ENCODE measurements around the gene CHRNB1. TPM values are rescaled to one million over a fixed set of nuclear protein-coding genes. Genes with fewer than 3 reads are reported as not detected.

Gene CHRNB1
- total and polyA plus RNA-seq, 5 donors: 11.4 to 16.1 (median 13.2) TPM

DNA sequence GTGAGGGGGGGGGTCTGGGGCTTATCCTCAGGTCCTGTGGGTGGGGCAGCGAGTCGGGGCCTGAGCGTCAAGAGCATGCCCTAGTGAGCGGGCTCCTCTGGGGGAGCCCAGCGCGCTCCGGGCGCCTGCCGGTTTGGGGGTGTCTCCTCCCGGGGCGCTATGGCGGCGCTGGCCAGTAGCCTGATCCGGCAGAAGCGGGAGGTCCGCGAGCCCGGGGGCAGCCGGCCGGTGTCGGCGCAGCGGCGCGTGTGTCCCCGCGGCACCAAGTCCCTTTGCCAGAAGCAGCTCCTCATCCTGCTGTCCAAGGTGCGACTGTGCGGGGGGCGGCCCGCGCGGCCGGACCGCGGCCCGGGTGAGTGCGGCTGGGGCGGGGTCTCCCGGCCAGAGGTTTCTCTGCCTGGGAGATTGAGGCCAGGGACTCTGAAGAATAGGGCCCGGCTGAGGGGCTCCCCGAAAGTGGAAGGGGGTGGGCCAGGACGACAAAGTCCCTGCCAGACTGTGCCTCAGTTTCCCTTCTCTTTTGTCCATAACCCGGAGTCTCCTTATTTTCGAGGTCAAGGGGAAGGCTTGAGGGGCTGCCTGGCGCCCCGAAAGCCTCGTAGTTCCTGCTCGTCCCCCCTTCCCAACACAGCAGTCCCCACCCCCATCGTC lies 5.3 kb upstream of the CHRNB1 start, which contains the start of gene FGF11:
TSS of gene FGF11 (plus strand) at position 51 of the 651 bp plus-strand sequence. CDS start at position 160, 109 bp downstream.
- ATAC-seq (no peak), DNase-seq (peak in 2 of 3 donors; percentile 63 to 66)
- intact Hi-C loops (cut with DNase I): loop anchor here (5.0 to 10.0 kb wide), 5 partner anchors 38 to 125 kb away; partner anchors contain the start of genes TMEM95 (in 3 of the 4), KCTD11 (in 2 of the 4), ZBTB4 (in 2 of the 4) and SENP3 (in 1 of the 4)
- Histone ChIP-seq H3K4me3 (ENCODE audit: low read length) (peak within 1 kb of the TSS; percentile 51), H3K27me3 (ENCODE audit: control insufficient read depth, insufficient read depth) (no peaks in the 10 kb centered on the region), H3K4me1 (ENCODE audit: control insufficient read depth, insufficient read depth, low read length) (no peaks in the 10 kb centered on the region), H3K9me3 (ENCODE audit: control insufficient read depth, low read length) (no peaks in the 10 kb centered on the region), H3K27ac (ENCODE audit: low read length) (peak within 1 kb of the TSS; percentile 77)
- 1% methylated on average over 50 of the region's 50 CpGs for WGBS

DNA sequence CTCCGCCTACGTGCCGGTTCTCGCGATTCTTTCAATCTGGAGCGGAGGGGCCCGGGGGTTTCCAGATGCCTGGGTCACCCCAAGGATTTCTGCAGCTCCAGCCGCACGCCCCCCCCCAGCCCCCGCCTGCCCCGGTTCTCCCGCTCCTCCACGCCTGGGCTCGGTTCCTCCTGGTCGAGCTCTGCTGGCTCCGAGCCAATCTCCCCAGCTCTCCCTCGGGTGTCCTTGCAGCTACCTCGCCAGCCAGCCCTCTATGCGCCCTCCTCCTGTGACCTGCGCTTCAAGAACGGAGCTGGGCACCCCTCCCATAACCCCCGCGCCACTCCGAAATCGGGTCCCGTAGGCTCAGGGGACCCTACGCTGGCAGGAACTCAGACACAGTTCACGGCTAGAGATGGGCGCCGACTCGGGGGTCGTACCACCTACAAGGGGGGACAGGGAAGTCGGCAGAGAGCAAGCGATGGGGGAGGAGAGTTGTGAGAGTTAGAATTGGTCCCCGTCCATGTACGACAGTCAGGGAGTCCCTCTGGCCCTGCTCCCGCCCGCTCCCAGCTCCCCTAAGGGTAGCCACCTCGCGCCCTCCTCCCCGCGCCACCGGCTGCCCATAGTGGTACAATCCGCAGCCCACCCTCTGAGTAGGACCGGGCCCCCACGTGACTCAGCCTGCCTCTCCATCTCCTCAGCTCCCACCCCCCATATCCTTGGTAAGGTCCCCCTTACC lies 4.6 kb upstream of the CHRNB1 start:
- 3% methylated on average over 46 of the region's 46 CpGs for WGBS
- Histone ChIP-seq H3K4me1 (ENCODE audit: control insufficient read depth, insufficient read depth, low read length) (no peaks in the 10 kb centered on the region), H3K4me3 (ENCODE audit: low read length) (peak overlapping the region; percentile 51), H3K27ac (ENCODE audit: low read length) (peak overlapping the region; percentile 65), H3K27me3 (ENCODE audit: control insufficient read depth, insufficient read depth) (no peaks in the 10 kb centered on the region), H3K9me3 (ENCODE audit: control insufficient read depth, low read length) (no peaks in the 10 kb centered on the region)
- intact Hi-C loops (cut with DNase I): no loop called here
- peak; percentile 72 to 89 (median 87) for DNase-seq
- ATAC-seq: peak; percentile 0 to 1

DNA sequence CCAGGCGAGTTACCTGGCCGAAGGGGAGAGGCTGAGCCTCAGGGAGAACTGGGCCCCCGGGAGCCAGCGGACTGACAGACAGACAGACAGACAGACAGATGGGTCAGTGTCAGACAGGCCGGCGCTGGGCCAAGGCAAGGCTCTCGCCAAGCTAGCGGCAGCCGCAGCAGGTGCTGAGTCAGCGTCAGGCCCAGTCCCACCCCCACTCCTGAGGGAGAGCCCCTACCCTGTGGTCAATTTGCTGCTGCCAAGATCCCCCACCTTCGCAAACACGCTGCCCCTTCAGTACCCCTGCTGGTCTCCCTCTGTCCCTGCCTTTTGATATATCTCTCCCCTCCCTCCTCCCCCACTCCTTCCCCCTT lies 4.0 kb upstream of the CHRNB1 start:
- intact Hi-C loops (cut with DNase I): no loop called here
- Histone ChIP-seq H3K9me3 (ENCODE audit: control insufficient read depth, low read length) (no peaks in the 10 kb centered on the region), H3K27ac (ENCODE audit: low read length) (peak overlapping the region; percentile 65), H3K4me3 (ENCODE audit: low read length) (peak overlapping the region; percentile 51), H3K4me1 (ENCODE audit: control insufficient read depth, insufficient read depth, low read length) (no peaks in the 10 kb centered on the region), H3K27me3 (ENCODE audit: control insufficient read depth, insufficient read depth) (no peaks in the 10 kb centered on the region)
- 8% methylated on average over 12 of the region's 12 CpGs for WGBS
- ATAC-seq: peak; percentile 1 to 4
- peak; percentile 68 to 88 (median 84) for DNase-seq

DNA sequence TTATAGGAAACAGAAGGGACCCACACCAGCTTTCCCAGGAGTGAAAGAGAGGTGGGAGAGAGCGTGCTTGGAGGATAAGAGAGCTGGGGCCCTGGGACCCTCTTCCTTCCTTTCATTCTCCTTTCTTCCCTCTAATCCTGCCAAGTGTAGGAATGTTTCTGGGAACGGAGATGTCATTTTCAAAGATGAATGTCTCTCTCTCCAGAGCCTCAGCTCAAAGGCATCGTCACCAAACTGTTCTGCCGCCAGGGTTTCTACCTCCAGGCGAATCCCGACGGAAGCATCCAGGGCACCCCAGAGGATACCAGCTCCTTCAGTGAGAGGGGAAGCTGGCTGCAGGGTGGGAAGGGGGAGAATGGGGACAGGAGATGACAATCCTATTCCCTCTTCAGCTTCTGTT lies 3.6 kb upstream of the CHRNB1 start:
- intact Hi-C loops (cut with DNase I): no loop called here
- no peak for ATAC-seq
- no peaks in the 10 kb centered on the region for H3K4me1 ChIP-seq (ENCODE audit: control insufficient read depth, insufficient read depth, low read length)
- peak in 2 of 3 donors; percentile 18 to 41 for DNase-seq
- no peaks in the 10 kb centered on the region for H3K27me3 ChIP-seq (ENCODE audit: control insufficient read depth, insufficient read depth)
- H3K4me3 ChIP-seq (ENCODE audit: low read length): no peak overlapping the region
- 58% methylated on average over 7 of the region's 7 CpGs for WGBS
- no peaks in the 10 kb centered on the region for H3K9me3 ChIP-seq (ENCODE audit: control insufficient read depth, low read length)
- no peak overlapping the region for H3K27ac ChIP-seq (ENCODE audit: low read length)

DNA sequence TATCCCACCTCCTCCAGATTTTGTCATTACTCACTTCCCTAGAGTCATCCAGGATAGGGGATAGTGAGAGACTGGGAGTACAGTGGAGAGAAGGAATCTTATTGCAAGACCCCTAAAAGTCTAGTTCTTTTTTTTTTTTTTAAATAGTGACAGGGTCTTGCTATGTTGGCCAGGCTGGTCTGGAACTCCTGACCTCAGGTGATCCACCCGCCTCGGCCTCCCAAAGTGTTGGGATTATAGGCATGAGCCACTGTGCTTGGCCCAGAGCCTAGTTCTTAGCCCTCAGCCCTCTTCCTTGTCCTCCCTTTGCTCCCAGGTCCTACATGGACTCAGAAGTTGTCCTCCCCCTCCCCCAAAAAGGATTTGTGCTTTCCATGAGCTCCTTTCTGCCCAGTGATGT lies 2.7 kb upstream of the CHRNB1 start:
- DNase-seq (peak in 1 of 3 donors; percentile 25), ATAC-seq (no peak)
- no peaks in the 10 kb centered on the region for H3K9me3 ChIP-seq (ENCODE audit: control insufficient read depth, low read length)
- no peaks in the 10 kb centered on the region for H3K4me1 ChIP-seq (ENCODE audit: control insufficient read depth, insufficient read depth, low read length)
- H3K27me3 ChIP-seq (ENCODE audit: control insufficient read depth, insufficient read depth): no peaks in the 10 kb centered on the region
- no peak overlapping the region for H3K4me3 ChIP-seq (ENCODE audit: low read length)
- intact Hi-C loops (cut with DNase I): no loop called here
- 95% methylated on average over 2 of the region's 2 CpGs for WGBS
- H3K27ac ChIP-seq (ENCODE audit: low read length): no peak overlapping the region

DNA sequence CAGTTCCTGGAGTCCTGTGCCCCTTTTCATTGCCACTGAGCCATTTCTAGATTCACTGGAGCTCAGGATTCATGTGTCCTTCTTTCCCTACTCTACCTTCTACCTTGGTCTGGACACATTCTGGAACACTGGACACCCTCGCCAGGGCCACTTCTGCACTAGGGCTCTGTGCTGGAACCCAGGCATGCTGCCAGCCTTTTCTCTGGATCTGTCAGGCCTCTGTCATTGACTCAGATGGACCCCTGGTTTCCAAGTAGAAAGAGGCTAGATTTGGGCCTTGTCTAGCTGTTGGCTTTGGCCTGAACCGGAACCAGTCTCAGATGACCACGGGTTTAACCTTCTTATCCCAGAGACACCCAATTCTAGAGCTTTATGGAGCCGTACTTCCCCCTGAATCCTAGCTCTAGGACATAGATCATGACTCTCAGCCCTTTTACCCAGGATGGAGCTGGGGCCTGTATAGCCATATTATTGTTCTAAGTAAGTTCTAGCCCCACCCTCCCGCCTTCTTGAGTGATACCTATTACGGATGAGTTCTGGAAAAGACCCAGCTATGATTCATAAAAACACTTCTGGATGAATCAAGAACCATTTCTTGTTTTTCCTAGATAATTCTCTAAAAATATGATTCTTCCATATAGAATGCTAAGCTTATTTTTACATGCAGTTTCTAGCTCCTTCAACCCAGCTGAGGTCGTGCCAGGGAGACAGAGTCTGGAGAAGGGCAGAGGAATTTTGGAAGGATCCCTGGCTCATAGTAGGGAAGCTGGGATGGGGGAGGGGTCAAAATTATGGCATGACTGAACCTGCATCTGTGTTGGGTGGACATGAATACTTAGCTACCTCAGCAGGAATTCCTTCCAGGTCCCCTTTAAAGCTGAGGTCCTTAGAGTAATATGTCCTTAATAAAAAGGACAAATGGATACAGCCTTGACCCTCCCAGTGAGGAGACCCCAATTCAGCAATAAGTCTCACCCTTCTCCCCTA lies 1.1 kb upstream of the CHRNB1 start:
- no peaks in the 10 kb centered on the region for H3K9me3 ChIP-seq (ENCODE audit: control insufficient read depth, low read length)
- intact Hi-C loops (cut with DNase I): no loop called here
- H3K4me3 ChIP-seq (ENCODE audit: low read length): no peak overlapping the region
- no peaks in the 10 kb centered on the region for H3K4me1 ChIP-seq (ENCODE audit: control insufficient read depth, insufficient read depth, low read length)
- 83% methylated on average over 7 of the region's 7 CpGs for WGBS
- H3K27ac ChIP-seq (ENCODE audit: low read length): no peak overlapping the region
- no peaks in the 10 kb centered on the region for H3K27me3 ChIP-seq (ENCODE audit: control insufficient read depth, insufficient read depth)
- DNase-seq (peak in 2 of 3 donors; percentile 51 to 55), ATAC-seq (no peak)

DNA sequence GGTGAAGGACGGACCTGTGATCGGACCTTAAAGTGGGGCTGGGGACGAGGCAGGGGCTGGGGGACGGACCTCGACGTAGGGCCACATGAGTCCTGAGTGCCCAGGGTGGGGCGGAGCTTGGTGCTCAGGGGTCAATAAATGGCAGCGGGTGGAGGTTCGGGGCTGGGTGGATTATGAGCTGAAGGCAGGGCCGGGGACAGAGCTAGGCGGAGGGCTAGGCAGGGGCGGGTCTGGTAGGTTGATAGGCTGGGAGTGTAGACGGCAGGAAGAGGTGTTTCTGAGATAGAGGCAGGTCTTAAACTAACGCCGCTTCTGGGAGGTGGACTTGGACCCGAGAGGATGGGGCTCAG lies 733 bp downstream of the CHRNB1 start:
- Histone ChIP-seq H3K4me1 (ENCODE audit: control insufficient read depth, insufficient read depth, low read length) (no peaks in the 10 kb centered on the region), H3K27ac (ENCODE audit: low read length) (no peak overlapping the region), H3K27me3 (ENCODE audit: control insufficient read depth, insufficient read depth) (no peaks in the 10 kb centered on the region), H3K4me3 (ENCODE audit: low read length) (peak overlapping the region; percentile 45), H3K9me3 (ENCODE audit: control insufficient read depth, low read length) (no peaks in the 10 kb centered on the region)
- intact Hi-C loops (cut with DNase I): no loop called here
- ATAC-seq: peak in 1 of 2 donors; percentile 69
- WGBS: 6% methylated on average over 16 of the region's 16 CpGs
- DNase-seq: no peak

DNA sequence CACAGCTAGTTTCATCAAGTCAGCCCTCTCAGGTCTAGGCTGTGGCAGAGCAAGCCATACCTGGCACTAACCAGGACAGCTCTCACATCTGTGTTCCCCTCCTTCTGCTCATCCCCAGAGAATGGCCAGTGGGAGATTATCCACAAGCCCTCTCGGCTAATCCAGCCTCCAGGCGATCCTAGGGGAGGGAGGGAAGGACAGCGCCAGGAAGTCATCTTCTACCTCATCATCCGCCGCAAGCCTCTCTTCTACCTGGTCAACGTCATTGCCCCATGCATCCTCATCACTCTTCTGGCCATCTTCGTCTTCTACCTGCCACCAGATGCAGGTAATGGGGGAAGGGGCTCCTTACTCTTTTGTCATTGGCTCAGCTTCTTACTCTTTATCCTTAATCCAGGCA lies 3.6 kb downstream of the CHRNB1 start:
- ATAC-seq (no peak), DNase-seq (peak in 2 of 3 donors; percentile 0 to 23)
- 91% methylated on average over 7 of the region's 7 CpGs for WGBS
- H3K4me3 ChIP-seq (ENCODE audit: low read length): no peak overlapping the region
- intact Hi-C loops (cut with DNase I): no loop called here
- no peaks in the 10 kb centered on the region for H3K27me3 ChIP-seq (ENCODE audit: control insufficient read depth, insufficient read depth)
- H3K27ac ChIP-seq (ENCODE audit: low read length): no peak overlapping the region
- H3K9me3 ChIP-seq (ENCODE audit: control insufficient read depth, low read length): no peaks in the 10 kb centered on the region
- no peaks in the 10 kb centered on the region for H3K4me1 ChIP-seq (ENCODE audit: control insufficient read depth, insufficient read depth, low read length)

DNA sequence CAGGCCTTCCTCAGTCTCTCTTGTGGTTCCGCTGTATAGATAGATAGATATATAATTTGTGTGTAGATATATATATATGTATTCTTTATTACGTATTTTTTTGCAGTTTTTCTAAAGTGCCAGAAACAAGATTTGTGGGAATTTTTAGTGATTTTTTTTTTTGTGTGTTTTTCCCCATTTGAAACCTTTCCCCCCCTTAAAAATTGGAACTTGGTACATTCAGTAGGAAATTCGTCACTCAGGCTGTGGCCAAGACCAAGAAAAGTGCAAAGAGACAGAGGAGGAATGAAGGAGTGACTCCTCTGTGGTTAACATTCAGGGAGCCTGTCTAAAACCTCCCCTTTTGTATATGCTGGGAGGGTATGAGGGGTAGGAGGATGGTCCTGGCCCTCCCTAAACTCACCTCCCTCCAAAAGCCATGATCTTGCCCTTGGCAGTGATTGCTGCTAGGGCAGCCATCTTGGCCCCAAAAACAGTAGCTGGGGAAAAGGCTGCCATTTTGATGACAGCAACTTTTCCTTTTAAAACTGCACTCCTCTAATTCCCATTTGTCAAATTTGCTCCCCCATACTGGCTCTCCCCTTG lies 15.2 kb downstream of the CHRNB1 start:
- Histone ChIP-seq H3K9me3 (ENCODE audit: control insufficient read depth, low read length) (no peaks in the 10 kb centered on the region), H3K4me1 (ENCODE audit: control insufficient read depth, insufficient read depth, low read length) (peaks cover 5% of the 10 kb centered on the region), H3K4me3 (ENCODE audit: low read length) (no peak overlapping the region), H3K27me3 (ENCODE audit: control insufficient read depth, insufficient read depth) (no peaks in the 10 kb centered on the region), H3K27ac (ENCODE audit: low read length) (no peak overlapping the region)
- no peak for ATAC-seq
- DNase-seq: no peak
- intact Hi-C loops (cut with DNase I): no loop called here
- 77% methylated on average over 3 of the region's 3 CpGs for WGBS

DNA sequence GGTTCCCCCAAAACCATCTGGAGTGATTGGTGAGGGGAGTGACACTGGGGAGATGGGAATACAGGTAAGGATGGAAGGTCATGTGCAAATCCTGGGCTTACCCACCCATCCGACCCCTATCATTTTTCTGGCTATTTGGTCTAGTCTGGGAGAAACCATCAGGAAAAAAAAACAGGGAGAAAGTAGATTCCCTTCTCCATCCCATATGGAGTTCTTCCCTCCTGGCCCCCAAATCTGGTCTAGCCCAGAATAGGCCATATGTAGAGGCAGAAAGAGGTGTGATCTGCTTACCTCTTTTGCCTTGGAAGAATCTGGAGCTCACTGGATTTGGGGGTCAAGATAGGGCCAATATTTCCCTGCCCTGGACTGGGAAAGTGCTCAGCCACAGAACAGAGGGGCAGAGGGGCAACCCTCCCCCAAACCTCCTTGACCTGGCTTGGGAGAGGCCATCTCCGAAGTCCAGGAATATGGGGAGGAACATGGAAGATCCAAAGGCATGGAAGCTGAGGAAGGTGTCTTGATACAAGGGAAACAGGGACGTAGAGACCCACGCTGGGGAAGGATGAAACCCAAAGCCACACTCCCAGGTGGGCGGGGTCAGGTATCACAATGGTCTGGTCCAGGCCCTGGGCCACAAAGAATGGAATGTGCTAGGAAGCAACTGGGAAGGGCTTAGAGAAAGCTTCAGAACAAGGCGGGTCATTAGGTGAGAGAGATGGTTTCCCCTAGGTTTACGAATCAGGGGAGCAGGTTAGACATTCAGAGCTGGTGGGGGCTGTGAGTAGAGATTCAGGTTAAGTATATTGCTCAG lies 16.2 kb downstream of the CHRNB1 start:
- H3K27ac ChIP-seq (ENCODE audit: low read length): no peak overlapping the region
- H3K27me3 ChIP-seq (ENCODE audit: control insufficient read depth, insufficient read depth): no peaks in the 10 kb centered on the region
- no peaks in the 10 kb centered on the region for H3K9me3 ChIP-seq (ENCODE audit: control insufficient read depth, low read length)
- H3K4me3 ChIP-seq (ENCODE audit: low read length): no peak overlapping the region
- H3K4me1 ChIP-seq (ENCODE audit: control insufficient read depth, insufficient read depth, low read length): peaks cover 5% of the 10 kb centered on the region
- DNase-seq (peak in 1 of 3 donors; percentile 39), ATAC-seq (no peak)
- intact Hi-C loops (cut with DNase I): no loop called here
- WGBS: 94% methylated on average over 7 of the region's 7 CpGs
